Dermis microvascular lymphatic vessel endothelial cell (primary cell): ENCODE results near the gene NCOR1. TPM values are rescaled to one million over a fixed set of nuclear protein-coding genes. Genes with fewer than 3 reads are reported as not detected.

Experiments
- DNase-seq, 2 donors: peaks; one replicate each; pipeline versions ENCODE4 v3.0.0 to v3.0.0-alpha.2; 2010; ENCODE audit warnings: low read depth in 2 of 2
- total RNA-seq: library from RNA; depleted of rRNA; stranded (reverse); fragments of >200 nt; gene quantifications from 2 replicates; pipeline ENCODE4 v1.2.1, GENCODE V29; 2014

NCOR1 gene
- total RNA-seq, 1 donor from 2014 or later = 67.4 TPM

GRCh38 chr17:16036261-16036660 lies 179.1 kb downstream of the NCOR1 start:
- DNase-seq = no peak

- DNase-seq = no peak
Observed at GRCh38 chr17:16033729-16034349, 181.5 kb downstream of the NCOR1 start.

GRCh38 chr17:16027708-16028584 lies 187.4 kb downstream of the NCOR1 start:
- DNase-seq = peak in 1 of 2 donors; percentile 92

- no peak for DNase-seq
Observed at GRCh38 chr17:16026895-16027294, 188.4 kb downstream of the NCOR1 start.

- DNase-seq = no peak
Observed at GRCh38 chr17:16025202-16025601, 190.1 kb downstream of the NCOR1 start.

GRCh38 chr17:16023881-16024280 lies 191.5 kb downstream of the NCOR1 start:
- DNase-seq = no peak

GRCh38 chr17:16019347-16019746 lies 196.0 kb downstream of the NCOR1 start:
- no peak for DNase-seq

- DNase-seq = peak; percentile 48 to 92
Observed at GRCh38 chr17:16013943-16014407, 201.4 kb downstream of the NCOR1 start.

- no peak for DNase-seq
Observed at GRCh38 chr17:16007439-16007838, 207.9 kb downstream of the NCOR1 start.

- DNase-seq = no peak
Observed at GRCh38 chr17:16005636-16006035, 209.7 kb downstream of the NCOR1 start.

- peak in 1 of 2 donors; percentile 64 for DNase-seq
Observed at GRCh38 chr17:16003841-16004240, 211.5 kb downstream of the NCOR1 start.

GRCh38 chr17:16002708-16003260 lies 212.6 kb downstream of the NCOR1 start:
- DNase-seq = no peak

- no peak for DNase-seq
Observed at GRCh38 chr17:16001226-16001897, 214.0 kb downstream of the NCOR1 start.

- peak in 1 of 2 donors; percentile 53 for DNase-seq
Observed at GRCh38 chr17:15999974-16000827, 215.1 kb downstream of the NCOR1 start.

- DNase-seq = peak; percentile 91 to 97
Observed at GRCh38 chr17:15999141-15999973, 216.0 kb downstream of the NCOR1 start, which contains the start of the genes TTC19 and ZSWIM7. TSS of gene TTC19 (plus strand) at chr17:15999824. CDS start at chr17:15999849, 25 bp downstream. TSS of gene ZSWIM7 (minus strand) at chr17:15999704. CDS start at chr17:15999594, 110 bp downstream.

GRCh38 chr17:15998031-15998562 lies 217.2 kb downstream of the NCOR1 start:
- no peak for DNase-seq

GRCh38 chr17:15996322-15996721 lies 219.0 kb downstream of the NCOR1 start:
- no peak for DNase-seq

GRCh38 chr17:15981646-15982580 lies 233.4 kb downstream of the NCOR1 start:
- DNase-seq = no peak
